Measurements from ENCODE around the gene CSRNP2.
"Not testable (repeated sequence)": the region's sequence is repeated elsewhere in the genome, so short reads cannot be mapped to it uniquely, and the experiment has no call there.

The CSRNP2 gene

DNA sequence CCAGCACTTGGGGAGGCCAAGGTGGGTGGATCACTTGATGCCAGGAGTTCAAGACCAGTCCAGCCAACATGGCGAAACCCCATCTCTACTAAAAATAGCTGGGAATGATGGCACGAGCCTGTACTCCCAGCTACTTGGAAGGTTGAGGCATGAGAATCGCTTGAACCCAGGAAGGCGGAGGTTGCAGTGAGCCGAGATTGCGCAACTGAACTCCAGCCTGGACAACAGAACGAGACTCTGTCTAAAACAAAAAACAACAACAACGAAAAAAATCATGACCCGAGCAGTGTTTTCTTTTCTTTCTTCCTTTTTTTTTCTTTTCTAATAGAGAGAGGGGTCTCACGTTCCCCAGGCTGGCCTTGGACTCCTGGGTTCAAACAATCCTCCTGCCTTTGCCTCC, 3.5 kb upstream of the CSRNP2 start:
- Mint-ChIP-seq H3K9me3 (no peaks in the 10 kb centered on the region), H3K4me1 (peaks cover 30% of the 10 kb centered on the region), H3K27ac (peak overlapping the region; percentile 0), H3K36me3 (peaks cover 36% of the 10 kb centered on the region), H3K4me3 (no peak overlapping the region)
- ATAC-seq, result no peak
- DNase-seq (ENCODE audit: low spot score in 2 of 2), result no peak

DNA sequence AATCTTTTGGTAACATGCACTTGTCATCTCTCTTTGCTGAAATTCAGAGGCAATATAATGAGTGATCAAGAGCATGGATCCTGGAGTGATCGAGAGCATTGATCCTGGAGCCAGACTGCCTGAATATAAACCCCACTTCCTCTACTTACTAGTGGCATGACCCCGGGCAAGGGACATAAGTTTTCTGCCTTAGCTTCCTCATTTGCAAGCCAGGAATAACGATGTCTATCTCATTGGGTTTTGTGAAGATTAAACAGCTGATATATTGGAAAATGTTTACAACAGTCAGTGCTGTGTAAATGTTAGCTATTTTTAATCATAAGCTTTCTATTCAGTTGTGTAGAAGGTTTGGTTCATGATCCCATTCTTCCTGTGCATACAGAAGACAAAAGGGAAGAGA, 2.4 kb upstream of the CSRNP2 start:
- no peak for ATAC-seq
- DNase-seq (ENCODE audit: low spot score in 2 of 2), result no peak
- Mint-ChIP-seq H3K36me3 (peaks cover 26% of the 10 kb centered on the region), H3K9me3 (no peaks in the 10 kb centered on the region), H3K27ac (no peak overlapping the region), H3K4me3 (no peak overlapping the region), H3K4me1 (peaks cover 38% of the 10 kb centered on the region)

DNA sequence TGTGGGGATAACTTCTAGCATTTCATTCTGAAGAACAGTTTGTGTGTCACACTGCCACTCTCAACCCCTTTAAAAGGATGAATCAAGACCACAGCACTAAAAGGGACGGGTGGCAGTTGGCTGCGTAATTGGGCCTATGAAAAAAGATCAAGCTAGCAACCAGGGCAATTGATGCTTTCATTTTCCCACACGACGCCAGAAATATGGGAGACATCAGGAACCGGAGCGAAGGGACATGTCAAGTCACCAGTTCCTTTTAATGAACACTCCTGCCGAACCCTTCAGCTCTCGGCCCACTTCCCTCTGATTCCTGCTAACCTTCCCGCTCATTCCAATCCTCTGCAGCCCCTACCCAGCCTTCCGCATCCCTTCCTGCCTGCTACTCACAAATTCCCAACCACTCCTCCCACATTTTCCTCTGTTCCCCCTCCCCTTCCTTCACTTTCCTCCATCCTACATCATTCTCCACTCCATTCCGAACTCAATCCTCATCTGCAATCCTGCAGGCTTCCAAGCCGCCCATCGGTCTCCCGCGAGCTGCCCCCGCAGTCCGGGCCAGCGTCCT, 753 bp downstream of the CSRNP2 start:
- Mint-ChIP-seq H3K4me3 (peak overlapping the region; percentile 94), H3K4me1 (peaks cover 39% of the 10 kb centered on the region), H3K27ac (peak overlapping the region; percentile 97), H3K36me3 (peaks cover 28% of the 10 kb centered on the region), H3K9me3 (no peaks in the 10 kb centered on the region)
- ATAC-seq (peak; percentile 48), DNase-seq (ENCODE audit: low spot score in 2 of 2) (peak in 1 of 2 donors; percentile 54)

DNA sequence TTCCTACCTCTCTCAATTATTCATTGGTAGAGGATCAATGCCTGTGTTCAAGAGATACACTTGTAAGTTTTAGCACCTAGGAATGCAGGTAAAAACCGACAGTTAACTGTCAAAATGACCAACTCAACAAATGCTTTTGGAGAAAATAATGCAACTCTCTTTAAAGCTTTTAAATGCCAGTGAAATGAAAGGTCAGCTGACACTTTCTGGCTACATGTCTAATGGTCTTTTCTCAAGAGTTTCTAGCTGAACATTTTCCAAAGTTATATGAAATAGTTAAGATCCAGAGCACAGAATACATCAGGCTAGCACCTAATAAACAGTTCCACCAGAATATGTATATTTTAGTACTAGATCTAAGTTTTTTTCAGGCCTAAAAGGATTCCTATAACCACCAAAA, 2.0 kb downstream of the CSRNP2 start:
- H3K27ac Mint-ChIP-seq, result no peak overlapping the region
- no peaks in the 10 kb centered on the region for H3K9me3 Mint-ChIP-seq
- ATAC-seq (no peak), DNase-seq (ENCODE audit: low spot score in 2 of 2) (no peak)
- H3K4me1 Mint-ChIP-seq, result peaks cover 39% of the 10 kb centered on the region
- peaks cover 28% of the 10 kb centered on the region for H3K36me3 Mint-ChIP-seq
- H3K4me3 Mint-ChIP-seq, result peak overlapping the region; percentile 94

DNA sequence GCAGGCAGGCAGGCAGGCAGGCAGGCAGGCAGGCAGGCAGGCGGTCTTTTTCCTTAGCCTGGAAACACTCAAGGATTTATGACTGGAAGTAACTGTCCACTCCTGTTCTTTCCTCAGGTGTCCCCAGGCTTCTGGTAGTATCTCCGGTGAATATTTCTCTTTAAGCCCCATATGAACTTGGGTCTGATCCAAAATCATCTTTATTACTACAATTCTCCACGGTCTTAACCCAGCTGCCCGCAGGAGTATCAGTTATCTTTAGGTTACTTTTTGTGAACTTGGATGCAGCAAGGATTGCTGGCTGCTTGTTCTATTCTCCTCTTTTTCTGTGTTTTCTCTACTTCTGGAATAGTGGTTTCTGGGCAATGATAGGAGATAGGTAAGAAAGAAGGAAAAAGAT, 3.3 kb downstream of the CSRNP2 start:
- Mint-ChIP-seq H3K4me3 (no peak overlapping the region), H3K4me1 (peaks cover 46% of the 10 kb centered on the region), H3K9me3 (no peaks in the 10 kb centered on the region), H3K36me3 (peaks cover 28% of the 10 kb centered on the region), H3K27ac (no peak overlapping the region)
- no peak for DNase-seq (ENCODE audit: low spot score in 2 of 2)
- ATAC-seq, result no peak

GRCh38 chr12:51078866-51079265, 4.5 kb downstream of the CSRNP2 start:
- Mint-ChIP-seq H3K4me1 (peaks cover 46% of the 10 kb centered on the region), H3K36me3 (peaks cover 35% of the 10 kb centered on the region)
- DNase-seq (ENCODE audit: low spot score in 2 of 2), result not testable (repeated sequence)

GRCh38 chr12:51078346-51078745, 5.0 kb downstream of the CSRNP2 start:
- H3K4me1 Mint-ChIP-seq, result peaks cover 41% of the 10 kb centered on the region
- peaks cover 36% of the 10 kb centered on the region for H3K36me3 Mint-ChIP-seq
- not testable (repeated sequence) for ATAC-seq; H3K9me3 Mint-ChIP-seq; H3K27ac Mint-ChIP-seq; H3K4me3 Mint-ChIP-seq; DNase-seq (ENCODE audit: low spot score in 2 of 2)

More at GRCh38 chr12:51078866-51079265, 4.5 kb downstream of the CSRNP2 start:
- not testable (repeated sequence) for H3K27ac Mint-ChIP-seq, H3K4me3 Mint-ChIP-seq, ATAC-seq, H3K9me3 Mint-ChIP-seq

GRCh38 chr12:51077930-51078329, 5.5 kb downstream of the CSRNP2 start:
- DNase-seq (ENCODE audit: low spot score in 2 of 2), result no peak
- H3K27ac Mint-ChIP-seq, result no peak overlapping the region
- no peaks in the 10 kb centered on the region for H3K9me3 Mint-ChIP-seq
- H3K4me3 Mint-ChIP-seq, result no peak overlapping the region
- peaks cover 37% of the 10 kb centered on the region for H3K4me1 Mint-ChIP-seq
- H3K36me3 Mint-ChIP-seq, result peaks cover 36% of the 10 kb centered on the region
- no peak for ATAC-seq

- Mint-ChIP-seq H3K4me3 (no peak overlapping the region), H3K9me3 (no peaks in the 10 kb centered on the region), H3K36me3 (peaks cover 42% of the 10 kb centered on the region), H3K27ac (peak overlapping the region; percentile 43), H3K4me1 (peaks cover 21% of the 10 kb centered on the region)
- DNase-seq (ENCODE audit: low spot score in 2 of 2) (no peak), ATAC-seq (peak; percentile 52)
These were observed 7.0 kb downstream of the CSRNP2 start for GRCh38 chr12:51076236-51076930.

GRCh38 chr12:51075390-51075789, 8.0 kb downstream of the CSRNP2 start:
- peaks cover 51% of the 10 kb centered on the region for H3K36me3 Mint-ChIP-seq
- H3K9me3 Mint-ChIP-seq, result no peaks in the 10 kb centered on the region
- no peak overlapping the region for H3K4me3 Mint-ChIP-seq
- peaks cover 19% of the 10 kb centered on the region for H3K4me1 Mint-ChIP-seq
- no peak overlapping the region for H3K27ac Mint-ChIP-seq
- DNase-seq (ENCODE audit: low spot score in 2 of 2) (no peak), ATAC-seq (no peak)

- DNase-seq (ENCODE audit: low spot score in 2 of 2), result no peak
- Mint-ChIP-seq H3K36me3 (peaks cover 79% of the 10 kb centered on the region), H3K4me3 (no peak overlapping the region), H3K9me3 (no peaks in the 10 kb centered on the region), H3K4me1 (peaks cover 16% of the 10 kb centered on the region), H3K27ac (no peak overlapping the region)
- no peak for ATAC-seq
These were observed 11.7 kb downstream of the CSRNP2 start for GRCh38 chr12:51071663-51072062.

GRCh38 chr12:51070004-51070403, 13.4 kb downstream of the CSRNP2 start:
- Mint-ChIP-seq H3K36me3 (peaks cover 95% of the 10 kb centered on the region), H3K27ac (peak overlapping the region; percentile 11), H3K9me3 (no peaks in the 10 kb centered on the region), H3K4me3 (no peak overlapping the region), H3K4me1 (peaks cover 6% of the 10 kb centered on the region)
- DNase-seq (ENCODE audit: low spot score in 2 of 2) (no peak), ATAC-seq (no peak)

DNA sequence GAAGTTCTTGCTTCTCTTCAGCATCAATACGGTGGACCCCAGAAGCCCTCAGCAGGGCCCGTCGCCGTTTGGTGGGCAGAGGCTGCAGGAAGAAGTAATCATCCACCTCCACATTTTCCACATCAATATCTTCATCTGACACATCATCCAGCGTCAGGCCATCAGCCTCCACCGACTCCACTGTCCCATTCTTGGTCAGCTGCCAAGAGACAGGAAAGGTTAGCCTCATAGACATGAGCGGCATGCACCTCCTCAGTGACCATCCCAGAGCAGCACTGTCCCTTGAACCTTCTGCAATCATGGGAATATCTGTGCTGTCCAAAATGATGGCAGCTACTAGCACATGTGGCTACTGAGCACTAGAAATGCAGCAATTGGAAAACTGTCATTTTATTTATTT, 15.6 kb downstream of the CSRNP2 start:
- no peaks in the 10 kb centered on the region for H3K9me3 Mint-ChIP-seq
- peaks cover 6% of the 10 kb centered on the region for H3K4me1 Mint-ChIP-seq
- no peak overlapping the region for H3K4me3 Mint-ChIP-seq
- no peak for ATAC-seq
- DNase-seq (ENCODE audit: low spot score in 2 of 2), result no peak
- peak overlapping the region; percentile 60 for H3K27ac Mint-ChIP-seq
- peaks cover 96% of the 10 kb centered on the region for H3K36me3 Mint-ChIP-seq

DNA sequence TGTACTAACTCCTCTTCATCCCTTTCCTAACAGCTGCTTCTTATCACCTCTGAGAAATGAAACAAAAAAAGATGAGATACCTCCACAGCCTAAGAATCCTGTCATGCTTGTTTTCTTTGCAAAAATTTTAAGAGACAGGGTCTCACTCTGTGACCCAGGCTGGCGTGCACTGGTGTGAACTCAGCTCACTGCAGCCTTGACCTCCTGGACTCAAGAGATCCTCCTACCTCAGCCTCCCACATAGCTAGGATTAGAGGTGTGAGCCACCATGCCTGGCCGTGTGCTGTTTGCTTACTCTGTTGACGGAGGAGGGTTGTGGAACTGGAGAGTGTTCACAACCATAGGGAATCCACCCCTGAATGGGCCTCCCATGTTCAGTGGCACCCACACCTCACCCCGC, 16.2 kb downstream of the CSRNP2 start:
- H3K36me3 Mint-ChIP-seq, result peaks cover 96% of the 10 kb centered on the region
- peak overlapping the region; percentile 60 for H3K27ac Mint-ChIP-seq
- ATAC-seq (no peak), DNase-seq (ENCODE audit: low spot score in 2 of 2) (no peak)
- no peak overlapping the region for H3K4me3 Mint-ChIP-seq
- peaks cover 6% of the 10 kb centered on the region for H3K4me1 Mint-ChIP-seq
- no peaks in the 10 kb centered on the region for H3K9me3 Mint-ChIP-seq

DNA sequence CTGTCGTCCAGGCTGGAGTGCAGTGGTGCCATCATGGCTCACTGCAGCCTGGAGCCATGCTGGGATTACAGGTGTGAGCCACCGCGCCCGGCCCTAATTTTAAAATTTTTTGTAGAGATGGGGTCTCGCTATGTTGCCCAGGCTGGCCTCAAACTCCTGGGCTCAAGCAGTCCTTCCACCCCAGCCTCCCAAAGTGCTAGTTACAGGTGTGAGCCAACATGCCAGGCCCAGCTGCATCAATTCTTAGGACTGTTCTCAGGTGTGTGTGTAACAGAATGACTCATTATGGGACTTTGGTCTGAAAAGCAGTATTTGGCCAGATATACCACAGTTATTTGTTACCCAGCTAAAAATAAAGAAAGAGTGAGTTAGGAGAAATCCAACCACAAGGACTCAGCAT, 17.9 kb downstream of the CSRNP2 start:
- H3K4me3 Mint-ChIP-seq, result no peak overlapping the region
- ATAC-seq (no peak), DNase-seq (ENCODE audit: low spot score in 2 of 2) (no peak)
- no peak overlapping the region for H3K27ac Mint-ChIP-seq
- no peaks in the 10 kb centered on the region for H3K9me3 Mint-ChIP-seq
- H3K4me1 Mint-ChIP-seq, result peaks cover 6% of the 10 kb centered on the region
- peaks cover 96% of the 10 kb centered on the region for H3K36me3 Mint-ChIP-seq

DNA sequence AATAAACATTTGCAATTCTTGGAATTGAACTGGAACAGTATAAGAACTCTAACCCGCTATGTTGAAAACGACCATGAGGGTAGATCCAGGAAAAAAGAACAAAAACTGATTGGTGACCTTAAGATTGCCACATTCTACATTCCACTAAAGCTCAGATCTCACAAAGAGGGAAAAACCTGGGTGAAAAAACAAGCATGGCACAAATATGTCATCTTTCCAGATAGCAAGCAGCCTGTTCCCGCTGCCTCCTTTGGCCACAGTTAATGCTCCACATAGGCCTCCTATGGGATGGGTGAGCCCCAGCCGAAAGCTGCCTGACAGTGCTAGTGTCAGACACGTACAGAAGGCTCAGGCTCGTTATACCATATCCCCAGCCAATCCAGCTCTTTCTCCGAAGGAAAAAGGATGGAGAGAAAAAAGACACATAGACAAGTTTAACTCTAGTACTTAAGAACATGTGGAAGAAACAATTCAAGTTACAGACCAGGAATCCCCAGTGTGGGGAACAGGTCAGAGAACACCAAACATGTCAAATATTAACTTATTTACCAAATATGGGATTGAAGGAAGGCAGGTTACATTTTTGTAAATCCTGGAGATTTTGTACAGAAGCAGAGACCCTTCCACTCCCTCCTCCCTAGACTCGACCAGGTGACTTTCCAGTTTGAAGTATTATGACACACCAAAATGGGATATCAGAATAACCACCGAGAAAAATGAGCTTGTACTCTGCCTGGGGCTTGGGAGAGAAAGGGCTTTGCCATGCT, 20.6 kb downstream of the CSRNP2 start:
- no peak for ATAC-seq
- Mint-ChIP-seq H3K4me1 (peaks cover 3% of the 10 kb centered on the region), H3K36me3 (peaks cover 98% of the 10 kb centered on the region), H3K4me3 (no peak overlapping the region), H3K9me3 (no peaks in the 10 kb centered on the region), H3K27ac (peak overlapping the region; percentile 78)
- no peak for DNase-seq (ENCODE audit: low spot score in 2 of 2)

Measured in stimulated activated effector memory CD8-positive, alpha-beta T cell treated with anti-CD3 and anti-CD28 coated beads, Interleukin-12 subunit alpha, Interleukin-12 subunit beta, amount 100 ng/mL, for 72 hours (primary cell).